Forelimb muscle (tissue), 1 donor: Measurements from ENCODE around the gene HSD3B7. TPM values are rescaled to one million over a fixed set of nuclear protein-coding genes. Genes with fewer than 3 reads are reported as not detected.
"Not testable (repeated sequence)": the region's sequence is repeated elsewhere in the genome, so short reads cannot be mapped to it uniquely, and the experiment has no call there.

Source experiments
- DNase-seq: peaks from one replicate; pipeline ENCODE4 v3.0.0-alpha.2; 2013; ENCODE audit warnings: low read depth
- polyA plus RNA-seq: library from polyadenylated mRNA; unstranded; fragments of 120-200 nt; gene quantifications from one replicate; pipeline ENCODE4 v1.2.1, GENCODE V29; 2013; ENCODE audit not compliant: insufficient read length

The HSD3B7 gene
- polyA plus RNA-seq, 1 donor: 8.9 TPM

GRCh38 chr16:31000671-31001382, 15.8 kb downstream of the HSD3B7 start:
- no peak for DNase-seq

DNA sequence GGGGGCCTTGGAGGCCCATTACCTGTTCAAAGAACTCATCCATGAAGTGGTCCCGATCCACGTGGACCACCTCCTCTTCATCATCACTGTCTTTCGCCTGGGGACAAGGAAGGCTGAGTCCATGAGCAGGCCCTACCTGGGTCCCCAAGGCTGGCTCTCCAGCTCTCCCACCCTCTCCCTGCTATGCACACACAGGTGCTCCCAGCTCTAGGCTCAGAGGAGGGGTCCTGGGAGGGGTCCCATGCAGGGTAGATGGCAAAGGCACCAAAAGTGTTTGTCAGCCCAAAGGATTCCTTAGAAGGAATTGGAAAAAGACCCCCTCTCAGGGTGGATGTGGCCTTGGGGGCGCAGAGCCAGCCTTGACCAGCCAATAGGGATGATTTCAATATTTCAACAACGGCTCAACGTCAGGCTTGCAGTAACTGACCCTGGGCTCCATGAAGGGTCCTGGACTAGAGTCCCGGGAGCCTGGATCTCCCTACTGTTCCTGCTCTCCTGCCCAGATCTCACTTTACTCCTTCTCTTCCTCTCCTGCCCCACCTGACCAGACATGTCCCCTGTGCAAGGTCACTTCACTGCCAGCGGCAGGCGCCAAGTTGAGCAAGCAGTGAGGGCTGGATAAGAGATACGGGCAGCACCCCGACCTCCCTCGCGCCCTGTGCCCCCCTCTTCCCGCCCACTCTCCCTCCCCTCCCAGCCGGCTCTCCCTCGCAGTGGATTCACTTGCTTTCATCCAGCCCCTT, 16.7 kb downstream of the HSD3B7 start:
- no peak for DNase-seq

DNA sequence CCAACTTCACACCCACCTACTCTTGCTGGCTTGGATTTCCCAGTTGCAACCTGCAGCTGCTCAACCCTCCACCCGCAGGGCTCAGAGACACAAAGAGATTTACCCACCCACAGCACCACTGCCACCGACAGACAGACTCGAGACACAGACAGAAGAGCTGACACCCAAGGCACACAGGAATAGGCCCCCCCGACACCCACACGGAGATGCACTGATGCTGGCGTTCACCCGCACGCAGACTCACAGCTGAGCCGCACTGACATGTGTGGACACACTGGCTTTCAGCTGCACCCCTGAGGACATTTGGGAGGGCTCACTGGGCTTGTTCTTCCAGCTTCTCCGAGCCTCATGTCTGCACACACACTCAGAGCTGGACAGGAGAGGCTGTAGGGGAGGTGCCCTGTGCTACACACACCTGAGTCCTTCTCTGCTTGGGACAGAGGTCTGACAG, 17.3 kb downstream of the HSD3B7 start:
- DNase-seq: no peak

DNA sequence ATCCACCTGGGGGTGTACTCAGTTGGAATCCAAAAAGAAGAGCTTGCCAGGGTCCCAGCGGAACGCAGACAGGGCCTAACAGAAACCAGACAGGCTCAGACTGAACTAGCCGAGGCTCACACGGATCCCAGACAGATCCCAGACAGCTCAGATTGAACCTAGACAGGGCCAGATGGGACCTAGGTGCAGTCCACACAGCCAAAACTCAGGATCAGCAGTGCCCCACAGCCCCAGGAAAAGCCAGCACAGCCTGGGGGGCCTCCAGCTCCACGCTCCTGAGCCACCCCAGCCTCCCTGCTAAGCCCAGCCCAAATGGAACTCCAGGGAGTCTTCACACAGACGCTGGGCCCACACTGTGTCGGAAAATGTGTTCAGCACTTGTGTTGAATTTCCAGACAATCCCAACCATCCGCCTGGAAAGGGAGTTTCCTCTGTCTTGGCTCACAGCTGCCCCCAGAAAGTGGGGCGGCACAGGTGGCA, 17.9 kb downstream of the HSD3B7 start:
- no peak for DNase-seq

DNA sequence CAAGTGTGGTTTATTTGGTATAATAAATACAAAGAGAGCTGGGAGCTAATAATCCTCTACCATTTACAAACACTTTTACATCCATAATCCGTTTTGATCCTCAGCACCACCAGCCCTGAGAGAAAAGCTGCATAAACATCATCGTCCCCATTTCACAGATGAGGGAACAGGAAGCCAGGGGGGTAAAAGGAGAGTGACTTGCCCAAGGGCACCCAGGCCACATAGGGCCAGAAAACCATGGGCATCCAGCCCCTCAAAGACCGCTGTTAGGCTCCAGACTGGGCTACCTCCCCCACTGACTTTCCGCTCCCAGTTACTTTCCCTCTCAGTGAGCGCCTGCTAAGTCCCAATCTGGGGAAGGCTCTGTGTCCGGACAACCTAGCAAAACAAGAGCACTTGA, 18.7 kb downstream of the HSD3B7 start:
- DNase-seq: no peak

DNA sequence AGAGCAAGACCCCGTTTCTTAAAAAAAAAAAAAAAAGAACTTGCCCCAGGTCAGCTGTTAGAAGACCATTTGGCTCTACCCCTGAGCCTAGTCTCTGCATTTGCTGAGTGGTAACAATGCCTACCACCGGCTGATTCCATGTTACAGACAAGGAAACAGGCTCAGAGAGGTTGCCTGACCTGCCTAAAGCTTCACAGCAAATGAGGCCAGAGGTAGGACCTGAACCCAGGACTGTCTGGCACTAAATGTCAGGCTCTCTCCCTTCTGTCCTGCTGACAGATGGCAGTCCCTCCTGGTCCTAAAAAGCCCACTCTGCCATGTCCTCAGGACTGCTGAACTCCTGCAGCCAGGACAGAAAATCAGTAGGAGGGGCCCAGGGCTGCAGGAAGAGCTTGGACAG, 19.7 kb downstream of the HSD3B7 start:
- no peak for DNase-seq

GRCh38 chr16:31005350-31006085, 20.5 kb downstream of the HSD3B7 start:
- DNase-seq: no peak

DNA sequence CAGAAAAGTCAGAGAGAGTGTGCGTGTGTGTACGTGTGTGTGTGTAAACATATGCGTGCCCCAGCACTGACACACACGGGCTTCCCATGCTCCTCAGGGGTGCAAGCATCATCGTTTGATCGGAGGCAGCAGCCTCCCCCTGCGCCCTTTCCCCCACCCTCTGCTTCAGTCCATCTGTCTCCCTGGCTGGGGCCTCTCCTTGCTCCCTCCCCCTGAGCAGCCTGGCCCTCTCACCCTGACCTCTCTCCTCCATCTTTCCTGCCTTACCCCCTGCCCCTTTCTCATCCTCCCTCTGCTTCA, 21.0 kb downstream of the HSD3B7 start:
- no peak for DNase-seq

DNA sequence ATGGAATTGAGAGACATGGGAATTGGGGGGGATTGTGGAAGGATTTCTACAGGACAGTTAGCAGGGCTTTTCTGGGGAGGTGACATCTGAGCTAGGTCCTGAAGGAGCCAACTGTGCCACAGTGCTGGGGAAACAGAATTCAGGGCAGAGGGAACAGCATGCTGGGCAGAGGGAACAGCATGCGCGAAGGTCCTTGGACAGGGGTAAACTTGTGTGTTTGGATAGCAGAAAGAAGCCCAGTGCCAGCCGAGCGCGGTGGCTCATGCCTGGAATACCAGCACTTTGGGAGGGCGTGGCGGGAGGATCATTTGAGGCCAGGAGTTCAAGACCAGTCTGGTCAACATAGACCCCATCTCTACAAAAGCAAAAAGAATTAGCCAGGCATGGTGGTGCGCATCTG, 21.6 kb downstream of the HSD3B7 start:
- DNase-seq: no peak

- no peak for DNase-seq
Measured at GRCh38 chr16:31007684-31008083, 22.7 kb downstream of the HSD3B7 start.

- DNase-seq: no peak
Measured at GRCh38 chr16:31008149-31008548, 23.1 kb downstream of the HSD3B7 start.

DNA sequence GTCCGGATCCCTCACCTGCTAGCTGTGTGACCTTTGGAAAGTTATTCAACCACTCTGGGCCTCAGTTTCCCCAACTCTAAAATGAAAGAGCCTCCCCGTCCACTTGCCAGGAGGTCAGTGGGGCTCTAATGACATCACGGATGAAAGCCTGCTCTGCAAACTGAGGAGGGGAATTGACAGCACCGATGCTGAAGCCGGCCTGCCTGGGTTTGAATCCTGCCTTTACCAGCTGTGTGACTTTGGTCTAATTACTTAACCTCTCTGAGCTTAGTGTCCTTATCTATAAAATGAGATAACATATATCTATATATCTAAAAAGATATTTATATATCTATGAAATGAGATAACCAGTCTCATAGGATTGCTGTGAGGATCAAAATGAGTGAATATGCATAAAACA, 23.5 kb downstream of the HSD3B7 start:
- DNase-seq: no peak

GRCh38 chr16:31009120-31009519, 24.1 kb downstream of the HSD3B7 start:
- no peak for DNase-seq

GRCh38 chr16:31009894-31010584, 25.0 kb downstream of the HSD3B7 start:
- no peak for DNase-seq

DNA sequence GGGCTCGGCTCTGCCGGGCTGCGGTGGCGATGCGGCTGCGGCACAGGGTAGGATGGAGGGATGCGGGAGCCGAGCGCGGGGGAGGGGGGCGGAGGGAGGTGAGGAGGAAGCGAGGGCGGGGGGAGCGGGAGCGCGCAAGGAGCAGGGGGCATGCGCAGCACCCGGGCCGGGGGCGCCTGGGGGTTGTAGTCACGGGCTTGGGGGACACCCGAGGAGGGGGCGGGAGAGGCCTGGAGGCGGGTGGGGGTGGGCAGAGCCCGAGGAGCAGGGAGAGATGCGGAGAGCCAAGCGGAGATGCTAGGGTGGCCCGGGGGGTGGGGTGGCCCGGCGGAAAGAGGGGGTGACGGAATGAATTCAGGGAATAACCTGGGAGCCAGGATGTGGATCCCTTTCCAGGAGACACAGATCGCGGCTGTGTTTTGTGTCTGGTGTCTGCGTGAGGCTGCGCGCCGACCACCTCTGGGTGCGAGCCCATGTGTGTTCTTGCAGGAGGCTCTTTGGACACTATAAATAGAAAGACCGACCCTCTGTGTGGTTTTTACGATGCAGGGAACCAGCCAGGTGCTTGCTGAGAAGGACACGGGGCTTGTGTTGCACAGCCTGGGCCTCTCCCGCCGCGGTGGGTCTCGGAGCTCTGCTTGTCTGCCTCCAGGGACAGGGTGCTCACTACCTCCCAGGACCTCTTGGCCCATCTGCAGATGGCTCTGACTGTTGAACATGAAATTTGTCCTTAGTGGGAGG, 25.7 kb downstream of the HSD3B7 start, which contains the start of gene STX1B:
STX1B (minus strand) TSS at position 54 of the 741 bp plus-strand sequence. CDS start 242 bp downstream, outside the sequence.
- DNase-seq: no peak

GRCh38 chr16:31011815-31012214, 26.8 kb downstream of the HSD3B7 start:
- not testable (repeated sequence) for DNase-seq

GRCh38 chr16:31013292-31013691, 28.3 kb downstream of the HSD3B7 start:
- not testable (repeated sequence) for DNase-seq

DNA sequence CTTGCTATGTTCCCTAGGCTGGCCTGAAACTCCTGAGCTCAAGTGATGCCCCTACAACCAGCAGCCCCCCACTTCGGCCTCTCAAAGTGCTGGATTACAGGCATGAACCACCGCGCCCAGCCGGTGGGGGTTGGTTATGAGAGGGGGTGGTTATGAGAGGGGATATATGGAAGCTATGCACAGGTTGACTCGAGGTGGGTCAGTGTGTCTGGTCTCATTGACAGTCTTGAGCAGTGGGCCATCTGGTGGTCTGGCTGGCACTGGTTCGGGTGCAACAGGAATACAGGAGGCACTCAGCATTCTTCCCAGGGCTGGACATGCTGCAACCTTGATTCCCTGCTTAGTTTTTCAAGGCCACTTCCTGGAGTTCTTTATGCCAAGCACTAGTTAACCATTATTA, 31.0 kb downstream of the HSD3B7 start:
- DNase-seq: no peak

- DNase-seq: not testable (repeated sequence)
Measured at GRCh38 chr16:31017756-31018155, 32.7 kb downstream of the HSD3B7 start.

- no peak for DNase-seq
Measured at GRCh38 chr16:31020536-31020935, 35.5 kb downstream of the HSD3B7 start.
